HG03457 (cell line): ENCODE measurements around the gene HIP1.
"Not testable (repeated sequence)": the region's sequence is repeated elsewhere in the genome, so short reads cannot be mapped to it uniquely, and the experiment has no call there.

Experiments used
- ATAC-seq: cut with Tn5 transposase; IDR thresholded peaks from one replicate; pipeline ENCODE4 v1.9.1; 2021; ENCODE audit warnings: moderate number of reproducible peaks; ENCODE audit not compliant: unreplicated experiment

Gene HIP1

DNA sequence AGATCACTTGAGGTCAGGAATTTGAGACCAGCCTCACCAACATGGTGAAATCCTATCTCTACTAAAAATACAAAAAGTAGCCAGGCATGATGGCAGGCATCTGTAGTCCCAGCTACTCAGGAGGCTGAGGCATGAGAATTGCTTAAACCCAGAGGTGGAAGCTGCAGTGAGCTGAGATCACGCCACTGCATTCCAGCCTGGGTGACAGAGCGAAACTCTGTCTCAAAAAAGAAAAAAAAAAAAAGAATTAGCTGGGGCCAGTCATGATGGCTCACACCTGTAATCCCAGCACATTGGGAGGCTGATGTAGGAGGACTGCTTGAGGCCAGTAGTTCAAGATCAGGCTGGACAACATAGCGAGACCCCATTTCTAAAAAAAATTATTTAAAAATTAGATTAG, 21.0 kb downstream of the HIP1 start:
- not testable (repeated sequence) for ATAC-seq

- no peak for ATAC-seq
Measured at GRCh38 chr7:75716992-75717626, 21.6 kb downstream of the HIP1 start.

GRCh38 chr7:75715864-75716263, 22.9 kb downstream of the HIP1 start:
- no peak for ATAC-seq

- no peak for ATAC-seq
Measured at GRCh38 chr7:75712517-75713361, 26.0 kb downstream of the HIP1 start.

GRCh38 chr7:75711656-75712514, 26.9 kb downstream of the HIP1 start:
- no peak for ATAC-seq

DNA sequence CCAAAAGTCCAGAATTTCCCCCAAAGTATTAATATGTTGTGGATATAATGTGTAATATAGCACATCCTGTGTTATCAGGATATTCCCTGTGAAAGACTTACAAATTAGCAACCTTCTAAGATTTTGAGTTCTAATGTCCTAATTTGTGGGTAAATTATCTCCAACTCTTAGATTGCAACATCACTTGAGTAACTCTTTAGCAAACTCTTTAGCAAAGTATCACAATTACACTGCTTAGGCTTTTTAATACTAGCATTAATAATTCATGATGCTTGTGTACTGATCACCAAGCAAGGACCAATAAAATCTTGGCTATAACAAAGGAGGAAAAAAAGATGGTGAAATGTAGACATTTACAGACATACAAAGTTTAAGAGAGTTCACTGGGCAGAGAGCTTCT, 27.7 kb downstream of the HIP1 start:
- no peak for ATAC-seq

GRCh38 chr7:75704928-75705327, 33.8 kb downstream of the HIP1 start:
- ATAC-seq, result no peak

- ATAC-seq, result no peak
Measured at GRCh38 chr7:75702515-75702914, 36.2 kb downstream of the HIP1 start.

DNA sequence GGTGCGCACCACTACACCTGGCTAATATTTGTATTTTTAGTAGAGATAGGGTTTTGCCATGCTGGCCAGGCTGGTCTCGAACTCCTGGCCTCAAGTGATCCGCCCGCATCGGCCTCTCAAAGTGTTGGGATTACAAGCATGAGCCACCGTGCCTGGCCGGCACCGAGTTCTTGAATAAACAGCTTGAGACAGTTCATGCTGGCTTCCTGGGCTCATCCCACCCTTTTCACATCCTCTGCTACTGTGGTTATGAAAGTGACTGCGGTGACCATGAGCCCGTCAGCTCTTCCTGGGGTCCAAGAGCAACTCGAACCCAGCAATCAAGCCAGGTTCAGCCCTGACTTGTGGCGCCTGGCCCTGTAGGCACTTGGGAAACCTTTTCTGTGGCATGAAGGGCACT, 38.7 kb downstream of the HIP1 start:
- ATAC-seq, result no peak

DNA sequence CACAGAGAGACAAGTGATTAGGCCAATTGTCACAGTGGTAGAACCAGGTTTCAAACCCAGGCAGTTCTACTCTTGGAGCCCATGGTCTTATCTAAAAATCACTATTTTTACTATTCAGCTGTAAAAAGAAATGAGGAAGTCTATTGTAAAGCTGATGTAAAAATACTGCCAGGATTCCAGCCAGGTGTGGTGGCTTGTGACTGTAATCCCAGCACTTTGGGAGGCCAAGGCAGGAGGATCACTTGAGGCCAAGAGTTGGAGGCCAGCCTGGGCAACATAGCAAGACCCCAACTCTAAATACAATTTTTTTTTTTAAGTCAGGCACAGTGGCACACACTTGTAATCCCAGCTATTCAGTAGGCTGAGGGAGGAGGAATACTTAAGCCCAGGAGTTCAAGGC, 40.4 kb downstream of the HIP1 start:
- no peak for ATAC-seq

DNA sequence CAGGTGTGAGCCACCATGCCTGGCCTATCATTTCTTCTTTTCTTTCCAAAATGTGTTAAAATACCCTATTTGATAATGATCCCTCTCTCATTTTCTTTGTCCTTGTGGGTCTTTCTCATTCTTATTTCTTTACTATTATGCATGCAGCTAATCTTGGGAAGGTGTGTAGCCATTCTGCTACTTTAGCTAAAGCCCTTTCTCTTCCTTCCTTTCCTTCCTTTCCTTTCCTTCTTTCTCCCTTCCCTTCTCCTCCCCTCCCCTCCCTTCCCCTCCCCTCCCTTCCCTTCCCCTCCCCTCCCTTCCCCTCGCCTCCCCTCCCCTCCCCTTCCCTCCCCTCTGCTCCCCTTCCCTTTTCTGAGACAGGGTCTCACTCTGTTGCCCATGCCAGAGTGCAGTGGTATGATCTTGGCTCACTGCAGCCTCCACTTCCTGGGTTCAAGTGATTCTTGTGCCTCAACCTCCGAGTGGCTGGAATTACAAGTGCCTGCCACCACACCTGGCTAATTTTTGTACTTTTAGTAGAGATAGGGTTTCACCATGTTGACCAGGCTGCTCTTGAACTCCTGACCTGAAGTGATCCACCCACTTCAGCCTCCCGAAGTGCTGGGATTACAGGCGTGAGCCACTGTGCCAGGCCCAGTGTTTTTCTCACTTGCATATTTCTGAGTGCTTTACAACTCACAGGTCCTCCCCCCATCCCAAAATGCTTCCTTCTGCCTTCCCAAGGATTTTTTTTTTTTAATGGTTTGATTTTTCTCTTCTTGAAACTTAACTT, 42.3 kb downstream of the HIP1 start:
- ATAC-seq, result no peak

GRCh38 chr7:75694638-75695399, 43.9 kb downstream of the HIP1 start:
- no peak for ATAC-seq

GRCh38 chr7:75693668-75694067, 45.1 kb downstream of the HIP1 start:
- not testable (repeated sequence) for ATAC-seq

DNA sequence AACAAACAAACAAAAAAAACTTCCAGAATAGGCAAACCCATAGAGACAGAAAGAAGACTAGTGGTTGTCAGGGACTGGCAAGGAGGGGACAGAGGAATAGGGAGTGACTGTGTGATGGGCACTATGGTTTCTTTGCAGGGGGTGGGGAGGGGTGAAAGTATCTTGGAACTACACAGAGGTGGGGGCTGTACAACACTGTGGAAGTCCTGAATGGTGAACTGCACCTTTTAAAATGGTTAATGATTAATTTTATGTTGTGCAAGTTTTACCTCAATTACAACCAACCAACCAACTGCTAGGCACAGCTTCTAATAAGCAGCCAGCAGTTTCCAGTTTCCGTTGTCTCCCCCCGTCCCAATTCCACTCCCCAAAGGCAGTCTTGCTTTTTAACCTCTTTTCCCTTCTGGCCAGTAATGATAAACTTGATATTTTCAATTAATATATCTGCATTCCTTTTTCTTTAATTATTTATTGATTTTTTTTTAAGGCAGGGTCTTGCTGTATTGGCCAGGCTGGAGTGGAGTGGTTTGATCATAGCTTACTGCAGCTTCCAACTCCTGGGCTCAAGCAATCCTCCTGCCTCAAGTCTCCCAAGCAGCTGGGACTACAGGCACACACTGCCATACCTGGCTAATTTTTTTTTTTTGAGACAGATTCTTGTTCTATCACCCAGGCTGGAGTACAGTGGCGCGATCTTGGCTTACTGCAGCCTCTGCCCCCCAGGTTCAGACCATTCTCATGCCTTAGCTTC, 46.8 kb downstream of the HIP1 start:
- no peak for ATAC-seq

DNA sequence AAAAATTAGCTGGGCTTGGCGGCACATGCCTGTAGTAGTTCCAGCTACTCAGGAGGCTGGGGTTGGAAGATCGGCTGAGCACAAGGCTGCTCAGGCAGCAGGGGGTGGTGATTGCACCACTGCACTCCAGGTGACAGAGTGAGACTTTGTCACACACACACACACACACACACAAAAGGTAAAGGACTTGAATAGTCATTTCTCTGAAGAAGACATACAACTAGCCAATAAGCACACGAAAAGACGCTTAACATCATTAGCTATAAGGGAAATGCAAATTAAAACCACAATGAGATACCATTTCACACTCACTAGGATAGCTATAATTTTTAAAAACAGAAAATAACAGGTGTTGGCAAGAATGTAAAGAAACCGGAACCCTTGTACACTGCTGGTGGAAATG, 48.6 kb downstream of the HIP1 start:
- no peak for ATAC-seq

- no peak for ATAC-seq
Measured at GRCh38 chr7:75689246-75690099, 49.3 kb downstream of the HIP1 start.

- no peak for ATAC-seq
Measured at GRCh38 chr7:75688200-75689136, 50.3 kb downstream of the HIP1 start.
